HCT116 (cell line): Measurements from ENCODE around the gene BSND.

Source experiments
- EZH2 ChIP-seq: fragments of 200-600 bp; sonication (generic); IDR thresholded peaks from 2 replicates; pipeline ENCODE4 v1.6.1; 2017; ENCODE audit warnings: antibody characterized with exemption, mixed run types
- JUND ChIP-seq: IDR thresholded peaks from 2 replicates; pipeline ENCODE4 v1.6.1; 2012
- POLR2A ChIP-seq: IDR thresholded peaks from 2 replicates; pipeline ENCODE4 v1.7.0; 2011; ENCODE audit warnings: borderline replicate concordance; ENCODE audit not compliant: insufficient read depth, insufficient read length; ENCODE audit errors: extremely low read depth
- POLR2AphosphoS5 ChIP-seq: IDR thresholded peaks from 2 replicates; pipeline ENCODE4 v1.6.1; 2011; ENCODE audit warnings: mild to moderate bottlenecking, low read depth, low read length, moderate library complexity
- SP1 ChIP-seq: IDR thresholded peaks from 2 replicates; pipeline ENCODE4 v1.6.1; 2012; ENCODE audit warnings: low read depth
- YY1 ChIP-seq: IDR thresholded peaks from 2 replicates; pipeline ENCODE4 v1.6.1; 2011; ENCODE audit warnings: low read length, low read depth, moderate library complexity, mild to moderate bottlenecking; ENCODE audit not compliant: insufficient replicate concordance; ENCODE audit errors: extremely low read depth
- ZFX ChIP-seq: fragments of 450-650 bp; IDR thresholded peaks from 2 replicates; pipeline ENCODE4 v1.6.1; 2017
- TF ChIP-seq, protein P1 (sequence below), 3 experiments: fragments of 200-600 bp in 1 of 3; sonication (generic) in 1 of 3; IDR thresholded peaks in 2 of 3; conservative IDR thresholded peaks in 1 of 3; 2 replicates each; pipeline ENCODE4 v1.5.1; 2012 to 2017; ENCODE audit warnings: low read depth in 2 of 3, low read length in 2 of 3, antibody characterized with exemption in 1 of 3, borderline replicate concordance in 1 of 3, control low read depth in 1 of 3, mild to moderate bottlenecking in 1 of 3, mixed read lengths in 1 of 3, mixed run types in 1 of 3, moderate library complexity in 1 of 3; ENCODE audit not compliant: insufficient read depth in 1 of 3
- TF ChIP-seq, protein P2 (sequence below): IDR thresholded peaks from 2 replicates; pipeline ENCODE4 v1.6.1; 2012

DNA sequence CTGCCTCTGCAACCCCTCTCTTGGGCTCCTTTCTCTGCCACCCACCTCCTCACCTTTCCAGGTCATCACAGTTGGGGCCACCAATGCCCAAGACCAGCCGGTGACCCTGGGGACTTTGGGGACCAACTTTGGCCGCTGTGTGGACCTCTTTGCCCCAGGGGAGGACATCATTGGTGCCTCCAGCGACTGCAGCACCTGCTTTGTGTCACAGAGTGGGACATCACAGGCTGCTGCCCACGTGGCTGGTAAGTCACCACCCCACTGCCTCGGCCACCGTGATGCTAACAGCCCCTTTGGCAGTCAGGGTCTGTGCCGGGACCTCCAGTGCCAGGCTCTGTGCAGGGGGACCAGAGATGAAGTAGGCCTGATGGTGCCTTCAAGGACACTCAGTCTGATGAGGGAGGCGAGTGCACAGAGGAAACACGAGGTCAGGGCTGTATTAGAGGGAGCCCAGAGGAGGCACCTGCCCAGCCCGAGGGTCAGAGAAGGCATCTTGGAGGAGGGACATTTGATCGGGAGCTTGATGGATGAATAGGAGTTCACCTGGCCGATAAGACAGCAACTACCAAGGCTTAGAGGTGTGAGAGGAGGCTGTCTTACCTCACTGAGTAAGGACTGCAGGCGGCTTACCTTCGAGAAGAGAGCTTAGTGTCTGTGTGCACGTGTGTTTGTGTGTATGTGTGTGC lies 58.7 kb downstream of the BSND start:
- TF ChIP-seq, protein P1, sequence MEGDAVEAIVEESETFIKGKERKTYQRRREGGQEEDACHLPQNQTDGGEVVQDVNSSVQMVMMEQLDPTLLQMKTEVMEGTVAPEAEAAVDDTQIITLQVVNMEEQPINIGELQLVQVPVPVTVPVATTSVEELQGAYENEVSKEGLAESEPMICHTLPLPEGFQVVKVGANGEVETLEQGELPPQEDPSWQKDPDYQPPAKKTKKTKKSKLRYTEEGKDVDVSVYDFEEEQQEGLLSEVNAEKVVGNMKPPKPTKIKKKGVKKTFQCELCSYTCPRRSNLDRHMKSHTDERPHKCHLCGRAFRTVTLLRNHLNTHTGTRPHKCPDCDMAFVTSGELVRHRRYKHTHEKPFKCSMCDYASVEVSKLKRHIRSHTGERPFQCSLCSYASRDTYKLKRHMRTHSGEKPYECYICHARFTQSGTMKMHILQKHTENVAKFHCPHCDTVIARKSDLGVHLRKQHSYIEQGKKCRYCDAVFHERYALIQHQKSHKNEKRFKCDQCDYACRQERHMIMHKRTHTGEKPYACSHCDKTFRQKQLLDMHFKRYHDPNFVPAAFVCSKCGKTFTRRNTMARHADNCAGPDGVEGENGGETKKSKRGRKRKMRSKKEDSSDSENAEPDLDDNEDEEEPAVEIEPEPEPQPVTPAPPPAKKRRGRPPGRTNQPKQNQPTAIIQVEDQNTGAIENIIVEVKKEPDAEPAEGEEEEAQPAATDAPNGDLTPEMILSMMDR (IDR thresholded peaks at IDR 0.05 in 2 of 3, conservative IDR thresholded peaks at IDR 0.05 in 1 of 3; ENCODE audit: borderline replicate concordance in 1 of 3, insufficient read depth in 1 of 3, low read depth in 2 of 3, low read length in 2 of 3), result no peak
- TF ChIP-seq POLR2A, result no peak
- no peak for TF ChIP-seq ZFX
- TF ChIP-seq, protein P2, sequence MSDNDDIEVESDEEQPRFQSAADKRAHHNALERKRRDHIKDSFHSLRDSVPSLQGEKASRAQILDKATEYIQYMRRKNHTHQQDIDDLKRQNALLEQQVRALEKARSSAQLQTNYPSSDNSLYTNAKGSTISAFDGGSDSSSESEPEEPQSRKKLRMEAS, result no peak
- TF ChIP-seq SP1, result no peak
- no peak for TF ChIP-seq POLR2AphosphoS5
- no peak for TF ChIP-seq YY1
- no peak for TF ChIP-seq EZH2
- TF ChIP-seq JUND, result no peak
